Liver (tissue), 9 donors: ENCODE measurements around the gene NHLRC1. TPM values are rescaled to one million over a fixed set of nuclear protein-coding genes. Genes with fewer than 3 reads are reported as not detected.

Experiments
- DNase-seq: peaks from one replicate; pipeline ENCODE4 v3.0.0-alpha.2; 2017; ENCODE audit warnings: low spot score
- H3K27ac ChIP-seq, 2 donors: one replicate each; pipeline ENCODE4 v1.7.0; 2013; ENCODE audit warnings: inconsistent platforms in 2 of 2, low read length in 2 of 2, control low read depth in 1 of 2, low read depth in 1 of 2, mild to moderate bottlenecking in 1 of 2
- H3K27me3 ChIP-seq, 4 donors: one replicate each; pipeline versions ENCODE4 v1.6.1 to v1.7.0; 2013; ENCODE audit warnings: low read length in 3 of 4, inconsistent platforms in 1 of 4, mild to moderate bottlenecking in 1 of 4, moderate library complexity in 1 of 4; ENCODE audit not compliant: control insufficient read depth in 4 of 4, insufficient read depth in 4 of 4
- H3K36me3 ChIP-seq, 4 donors: one replicate each; pipeline versions ENCODE4 v1.6.1 to v1.7.0; 2013; ENCODE audit warnings: low read length in 3 of 4, mild to moderate bottlenecking in 3 of 4, low read depth in 1 of 4, moderate library complexity in 1 of 4; ENCODE audit not compliant: control insufficient read depth in 4 of 4, insufficient read depth in 3 of 4
- H3K4me1 ChIP-seq, 4 donors: one replicate each; pipeline versions ENCODE4 v1.6.1 to v1.7.0; 2013; ENCODE audit warnings: low read length in 3 of 4, mild to moderate bottlenecking in 3 of 4, moderate library complexity in 1 of 4; ENCODE audit not compliant: control insufficient read depth in 4 of 4, insufficient read depth in 4 of 4
- H3K4me3 ChIP-seq, 3 donors: one replicate each; pipeline versions ENCODE4 v1.6.1 to v1.7.0; 2013; ENCODE audit warnings: low read length in 3 of 3, control low read depth in 1 of 3, low read depth in 1 of 3, mild to moderate bottlenecking in 1 of 3
- H3K9ac ChIP-seq, 2 donors: one replicate each; pipeline ENCODE4 v1.7.0; 2013; ENCODE audit warnings: low read length in 2 of 2, mild to moderate bottlenecking in 2 of 2, moderate library complexity in 2 of 2, control low read depth in 1 of 2, low read depth in 1 of 2
- H3K9me3 ChIP-seq, 4 donors: one replicate each; pipeline versions ENCODE4 v1.6.1 to v1.7.0; 2013; ENCODE audit warnings: low read length in 3 of 4; ENCODE audit not compliant: control insufficient read depth in 4 of 4
- ATF3 ChIP-seq: IDR thresholded peaks from 2 replicates; pipeline ENCODE4 v1.6.1; 2016; ENCODE audit warnings: antibody characterized with exemption
- CTCF ChIP-seq: fragments of 150-350 bp; IDR thresholded peaks from 2 replicates; pipeline ENCODE4 v1.5.1; 2017; ENCODE audit warnings: improper control_type of control experiment, low read depth, low read length; ENCODE audit not compliant: missing input control
- EGR1 ChIP-seq, 2 donors: IDR thresholded peaks; 2 replicates each; pipeline ENCODE4 v1.6.1; 2016 to 2018; ENCODE audit warnings: antibody characterized with exemption in 2 of 2, low read depth in 2 of 2
- FOXA1 ChIP-seq: IDR thresholded peaks from 2 replicates; pipeline ENCODE4 v1.6.1; 2016; ENCODE audit warnings: antibody characterized with exemption
- FOXA2 ChIP-seq: IDR thresholded peaks from 2 replicates; pipeline ENCODE4 v1.6.1; 2016; ENCODE audit warnings: antibody characterized with exemption
- GABPA ChIP-seq, 2 donors: IDR thresholded peaks in 1 of 2; conservative IDR thresholded peaks in 1 of 2; 2 replicates each; pipeline ENCODE4 v1.6.1; 2016; ENCODE audit warnings: antibody characterized with exemption in 2 of 2, mild to moderate bottlenecking in 1 of 2, moderate library complexity in 1 of 2
- HNF4A ChIP-seq, 2 donors: conservative IDR thresholded peaks; 2 replicates each; pipeline ENCODE4 v1.6.1; 2016; ENCODE audit warnings: antibody characterized with exemption in 2 of 2, mild to moderate bottlenecking in 2 of 2
- HNF4G ChIP-seq: IDR thresholded peaks from 2 replicates; pipeline ENCODE4 v1.6.1; 2016; ENCODE audit warnings: antibody characterized with exemption
- JUND ChIP-seq, 2 donors: IDR thresholded peaks; 2 replicates each; pipeline ENCODE4 v1.6.1; 2016; ENCODE audit warnings: antibody characterized with exemption in 2 of 2
- MAX ChIP-seq: IDR thresholded peaks from 2 replicates; pipeline ENCODE4 v1.6.1; 2016; ENCODE audit warnings: antibody characterized with exemption
- NR2F2 ChIP-seq: IDR thresholded peaks from 2 replicates; pipeline ENCODE4 v1.6.1; 2016; ENCODE audit warnings: antibody characterized with exemption
- RAD21 ChIP-seq, 2 donors: IDR thresholded peaks; 2 replicates each; pipeline ENCODE4 v1.6.1; 2016; ENCODE audit warnings: antibody characterized with exemption in 2 of 2, mild to moderate bottlenecking in 2 of 2
- REST ChIP-seq: IDR thresholded peaks from 2 replicates; pipeline ENCODE4 v1.6.1; 2016; ENCODE audit warnings: antibody characterized with exemption, mild to moderate bottlenecking
- RXRA ChIP-seq, 2 donors: IDR thresholded peaks; 2 replicates each; pipeline ENCODE4 v1.6.1; 2017 to 2018; ENCODE audit warnings: antibody characterized with exemption in 2 of 2, mild to moderate bottlenecking in 1 of 2
- SP1 ChIP-seq: IDR thresholded peaks from 2 replicates; pipeline ENCODE4 v1.6.1; 2018; ENCODE audit warnings: antibody characterized with exemption, mild to moderate bottlenecking
- TAF1 ChIP-seq: conservative IDR thresholded peaks from 2 replicates; pipeline ENCODE4 v1.6.1; 2016; ENCODE audit warnings: antibody characterized with exemption, mild to moderate bottlenecking
- YY1 ChIP-seq: IDR thresholded peaks from 2 replicates; pipeline ENCODE4 v1.6.1; 2016; ENCODE audit warnings: antibody characterized with exemption, mild to moderate bottlenecking
- ZBTB33 ChIP-seq: IDR thresholded peaks from 2 replicates; pipeline ENCODE4 v1.6.1; 2016; ENCODE audit warnings: antibody characterized with exemption
- WGBS: extraction: QIAGEN DNeasy Blood & Tissue Kit; methylation state at CpG from one replicate; pipeline ENCODE4 v1.1.7; 2013; 5-methylcytosine and 5-hydroxymethylcytosine counted together
- polyA plus RNA-seq, 2 donors: library from polyadenylated mRNA; stranded (reverse) in 1 of 2; unstranded in 1 of 2; fragments of 200-250 nt in 1 of 2; fragments of >200 nt in 1 of 2; fragmentation: Nextera tagmentation in 1 of 2; extraction: Ambion mirVana in 1 of 2; gene quantifications; one replicate each; pipeline versions ENCODE4 v1.2.1 to v1.2.3, GENCODE V29; 2013 to 2015
- total RNA-seq, 2 donors: library from RNA; depleted of rRNA; stranded (reverse); fragments of >200 nt; gene quantifications; one replicate each; pipeline ENCODE4 v1.2.3, GENCODE V29; 2014
- donor health status: healthy.
- donor health status: healthy.
- donor health status: healthy.
- donor health status: healthy.
- donor health status: healthy.

NHLRC1 gene
- total and polyA plus RNA-seq, 4 donors: 2.1 to 4.4 (median 3.0) TPM

GRCh38 chr6:18115356-18115755, 7.1 kb downstream of the NHLRC1 start:
- Histone ChIP-seq H3K27me3 (no peaks in the 10 kb centered on the region), H3K9ac (no peak overlapping the region), H3K4me3 (no peak overlapping the region), H3K36me3 (no peaks in the 10 kb centered on the region), H3K4me1 (peaks cover 0 to 3% (median 0%) of the 10 kb centered on the region in 4 donors), H3K9me3 (no peaks in the 10 kb centered on the region), H3K27ac (no peak overlapping the region)
- DNase-seq: no peak
- TF ChIP-seq REST (no peak), RAD21 (IDR thresholded peaks at IDR 0.05) (no peak), GABPA (IDR thresholded peaks at IDR 0.05 in 1 of 2, conservative IDR thresholded peaks at IDR 0.05 in 1 of 2) (no peak), HNF4A (conservative IDR thresholded peaks at IDR 0.05) (no peak), FOXA2 (no peak), HNF4G (no peak), ZBTB33 (no peak), EGR1 (IDR thresholded peaks at IDR 0.05; ENCODE audit: low read depth in 2 of 2) (no peak), FOXA1 (no peak), ATF3 (no peak), CTCF (no peak), MAX (no peak), NR2F2 (no peak), SP1 (no peak), JUND (IDR thresholded peaks at IDR 0.05) (no peak), YY1 (no peak), TAF1 (no peak), RXRA (IDR thresholded peaks at IDR 0.05) (no peak)
- WGBS: 86% methylated on average over 2 of the region's 2 CpGs
